ENCODE results near the gene SLC9A9. TPM values are rescaled to one million over a fixed set of nuclear protein-coding genes. Genes with fewer than 3 reads are reported as not detected.

The SLC9A9 gene
- total RNA-seq, 6 experiments from 2014 or later: 1.3 to 6.3 (median 3.0) TPM

DNA sequence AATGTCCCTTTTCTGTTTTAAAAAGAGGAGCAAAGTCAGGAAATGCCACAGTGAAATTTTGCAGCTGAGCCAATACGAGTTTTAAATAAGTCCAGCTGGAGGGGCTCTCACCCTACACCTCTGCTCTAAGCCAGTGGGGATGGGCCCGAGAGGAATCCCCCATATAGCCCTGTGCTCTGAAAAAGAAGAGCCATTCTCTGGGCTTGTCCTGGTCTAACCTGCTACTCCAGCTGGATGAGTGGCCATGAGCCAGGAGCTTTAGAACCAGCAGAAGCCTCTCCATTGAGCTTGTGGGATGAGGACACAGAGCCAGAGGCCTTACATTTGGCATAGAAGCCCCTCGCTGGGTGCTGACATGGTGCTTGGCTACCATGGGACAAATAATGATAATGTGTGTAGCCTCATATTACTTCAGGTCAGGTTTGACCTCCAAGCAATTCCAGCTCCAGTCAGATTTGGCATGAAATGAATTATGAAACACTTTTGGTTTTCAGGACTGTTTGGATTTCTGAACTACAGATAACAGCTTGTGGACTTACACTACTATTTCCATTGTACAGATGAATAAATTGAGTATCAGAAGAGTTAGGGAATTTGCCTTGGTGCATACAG, 556.3 kb downstream of the SLC9A9 start:
- no peak for DNase-seq
- no peaks in the 10 kb centered on the region for H3K9me3 ChIP-seq
- no peak for TF ChIP-seq POLR2A (IDR thresholded peaks at IDR 0.05)
- TF ChIP-seq, protein P1, sequence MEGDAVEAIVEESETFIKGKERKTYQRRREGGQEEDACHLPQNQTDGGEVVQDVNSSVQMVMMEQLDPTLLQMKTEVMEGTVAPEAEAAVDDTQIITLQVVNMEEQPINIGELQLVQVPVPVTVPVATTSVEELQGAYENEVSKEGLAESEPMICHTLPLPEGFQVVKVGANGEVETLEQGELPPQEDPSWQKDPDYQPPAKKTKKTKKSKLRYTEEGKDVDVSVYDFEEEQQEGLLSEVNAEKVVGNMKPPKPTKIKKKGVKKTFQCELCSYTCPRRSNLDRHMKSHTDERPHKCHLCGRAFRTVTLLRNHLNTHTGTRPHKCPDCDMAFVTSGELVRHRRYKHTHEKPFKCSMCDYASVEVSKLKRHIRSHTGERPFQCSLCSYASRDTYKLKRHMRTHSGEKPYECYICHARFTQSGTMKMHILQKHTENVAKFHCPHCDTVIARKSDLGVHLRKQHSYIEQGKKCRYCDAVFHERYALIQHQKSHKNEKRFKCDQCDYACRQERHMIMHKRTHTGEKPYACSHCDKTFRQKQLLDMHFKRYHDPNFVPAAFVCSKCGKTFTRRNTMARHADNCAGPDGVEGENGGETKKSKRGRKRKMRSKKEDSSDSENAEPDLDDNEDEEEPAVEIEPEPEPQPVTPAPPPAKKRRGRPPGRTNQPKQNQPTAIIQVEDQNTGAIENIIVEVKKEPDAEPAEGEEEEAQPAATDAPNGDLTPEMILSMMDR (IDR thresholded peaks at IDR 0.05): no peak
- H3K36me3 ChIP-seq: no peaks in the 10 kb centered on the region
- intact Hi-C loops (cut with DNase I): no loop called here
- H3K4me1 ChIP-seq: no peaks in the 10 kb centered on the region
- H3K27me3 ChIP-seq: no peaks in the 10 kb centered on the region
- 41% methylated on average over 2 of the region's 3 CpGs for WGBS (ENCODE audit: insufficient coverage, low coverage, low lambda C conversion rate, missing lambda C conversion rate)
- H3K4me3 ChIP-seq: no peak overlapping the region
- no peak for ATAC-seq
- no peak overlapping the region for H3K27ac ChIP-seq

DNA sequence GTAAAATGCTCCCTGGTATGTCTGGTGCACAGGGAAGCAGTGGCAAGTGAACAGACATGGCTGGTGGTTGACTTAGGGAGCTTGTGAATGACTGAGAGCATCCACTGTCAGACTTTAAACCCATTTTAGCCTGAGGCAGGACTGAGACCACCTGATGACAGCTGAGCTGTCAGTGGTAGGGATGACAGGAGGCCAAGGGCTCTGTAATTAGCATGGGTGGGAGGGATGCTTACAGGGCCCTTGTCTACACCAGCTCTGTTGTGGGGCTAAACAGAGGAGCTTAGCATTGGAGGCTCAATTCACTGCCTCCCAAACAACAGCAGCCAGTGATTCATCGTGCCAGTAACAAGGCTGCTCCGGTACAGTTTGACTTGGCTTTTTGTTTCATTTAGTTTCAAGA, 559.3 kb downstream of the SLC9A9 start:
- ATAC-seq (no peak), DNase-seq (no peak)
- no CpG with 5 or more reads among the region's 2 CpGs for WGBS (ENCODE audit: insufficient coverage, low coverage, low lambda C conversion rate, missing lambda C conversion rate)
- intact Hi-C loops (cut with DNase I): no loop called here
- Histone ChIP-seq H3K27me3 (no peaks in the 10 kb centered on the region), H3K9me3 (no peaks in the 10 kb centered on the region), H3K27ac (no peak overlapping the region), H3K36me3 (no peaks in the 10 kb centered on the region), H3K4me1 (no peaks in the 10 kb centered on the region), H3K4me3 (no peak overlapping the region)
- TF ChIP-seq, protein P1 (IDR thresholded peaks at IDR 0.05): no peak
- no peak for TF ChIP-seq POLR2A (IDR thresholded peaks at IDR 0.05)

DNA sequence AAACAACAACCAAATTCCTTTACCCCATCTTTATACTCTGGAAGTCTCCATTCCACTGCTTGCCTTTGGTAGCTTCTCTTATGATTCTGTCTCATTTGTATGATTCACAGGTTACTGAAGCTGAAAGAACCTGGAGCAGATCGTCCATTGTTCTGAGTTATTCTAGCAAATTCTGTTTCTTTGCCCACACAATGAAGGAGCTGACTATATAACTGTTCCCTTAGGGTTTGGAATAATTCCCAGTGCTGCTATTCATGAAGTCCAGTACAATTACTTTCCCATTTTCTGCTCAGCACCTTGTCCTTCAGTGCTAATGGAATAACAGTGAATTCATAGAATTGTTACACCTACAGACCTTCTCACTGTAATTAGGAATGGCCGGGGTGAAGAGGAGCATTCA, 560.9 kb downstream of the SLC9A9 start:
- Histone ChIP-seq H3K9me3 (no peaks in the 10 kb centered on the region), H3K27ac (no peak overlapping the region), H3K4me3 (no peak overlapping the region), H3K4me1 (no peaks in the 10 kb centered on the region), H3K36me3 (no peaks in the 10 kb centered on the region), H3K27me3 (no peaks in the 10 kb centered on the region)
- TF ChIP-seq, protein P1 (IDR thresholded peaks at IDR 0.05): no peak
- no peak for DNase-seq
- no peak for ATAC-seq
- WGBS (ENCODE audit: insufficient coverage, low coverage, low lambda C conversion rate, missing lambda C conversion rate): 36% methylated on average over 2 of the region's 2 CpGs
- intact Hi-C loops (cut with DNase I): no loop called here

DNA sequence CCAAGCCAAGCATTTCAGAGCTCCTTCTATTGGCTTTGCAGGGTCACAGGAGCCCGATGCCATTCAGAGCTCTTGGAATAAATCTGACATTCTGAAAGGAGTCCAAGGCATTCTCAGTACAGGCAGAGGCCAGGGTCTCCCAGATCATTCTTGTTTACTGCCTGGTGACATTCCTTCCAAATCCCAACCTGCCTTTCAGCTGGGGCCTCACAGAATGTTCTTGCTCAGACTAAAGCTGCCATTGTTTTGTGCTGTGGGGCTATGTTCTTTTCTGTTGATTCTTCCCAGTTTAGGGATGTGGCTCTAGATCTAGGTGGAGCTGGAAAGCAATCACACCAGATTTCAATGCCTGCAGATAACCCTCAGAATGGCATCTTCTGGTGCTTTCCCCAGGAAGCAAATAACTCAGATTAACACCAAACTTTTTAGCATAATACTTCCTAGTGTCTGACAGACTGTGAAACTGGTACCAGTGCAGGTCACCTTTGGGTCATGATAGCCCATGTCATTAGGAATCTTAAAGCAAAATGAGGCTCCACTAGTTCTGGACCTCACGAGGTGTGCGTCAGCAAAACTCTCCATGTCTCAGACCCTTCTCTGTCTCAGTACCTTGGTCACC, 561.8 kb downstream of the SLC9A9 start:
- intact Hi-C loops (cut with DNase I): no loop called here
- Histone ChIP-seq H3K27me3 (no peaks in the 10 kb centered on the region), H3K9me3 (no peaks in the 10 kb centered on the region), H3K4me1 (no peaks in the 10 kb centered on the region), H3K36me3 (no peaks in the 10 kb centered on the region), H3K27ac (no peak overlapping the region), H3K4me3 (no peak overlapping the region)
- 100% methylated on average over 2 of the region's 3 CpGs for WGBS (ENCODE audit: insufficient coverage, low coverage, low lambda C conversion rate, missing lambda C conversion rate)
- DNase-seq: no peak
- no peak for ATAC-seq
- TF ChIP-seq, protein P1 (IDR thresholded peaks at IDR 0.05): no peak
- TF ChIP-seq POLR2A (IDR thresholded peaks at IDR 0.05): no peak

Data from right lobe of liver (tissue), 6 donors.